IPS-NIHi11 (cell line): ENCODE measurements around the gene TFB2M.

Experiments
- DNase-seq: peaks from one replicate; pipeline ENCODE4 v3.0.0; 2012; ENCODE audit warnings: mixed read lengths, low spot score

The TFB2M gene

GRCh38 chr1:246552110-246552509 is 14.0 kb downstream of the TFB2M start:
- no peak for DNase-seq

GRCh38 chr1:246550402-246550801 is 15.7 kb downstream of the TFB2M start:
- no peak for DNase-seq

GRCh38 chr1:246549665-246550064 is 16.4 kb downstream of the TFB2M start:
- DNase-seq, result no peak

GRCh38 chr1:246544001-246544400 is 22.1 kb downstream of the TFB2M start:
- DNase-seq, result no peak

- DNase-seq, result no peak
Measured at GRCh38 chr1:246540738-246541491, 25.1 kb downstream of the TFB2M start.

- DNase-seq, result no peak
Measured at GRCh38 chr1:246537887-246538286, 28.2 kb downstream of the TFB2M start.

GRCh38 chr1:246537441-246537840 is 28.6 kb downstream of the TFB2M start:
- no peak for DNase-seq

- DNase-seq, result no peak
Measured at GRCh38 chr1:246534114-246534513, 31.9 kb downstream of the TFB2M start.

GRCh38 chr1:246533371-246533905 is 32.6 kb downstream of the TFB2M start:
- DNase-seq, result no peak

- DNase-seq, result no peak
Measured at GRCh38 chr1:246532519-246532918, 33.5 kb downstream of the TFB2M start.

GRCh38 chr1:246530482-246530881 is 35.6 kb downstream of the TFB2M start:
- DNase-seq, result no peak

- no peak for DNase-seq
Measured at GRCh38 chr1:246528933-246529731, 36.9 kb downstream of the TFB2M start.

- DNase-seq, result no peak
Measured at GRCh38 chr1:246527402-246528088, 38.5 kb downstream of the TFB2M start.

- DNase-seq, result no peak
Measured at GRCh38 chr1:246526915-246527314, 39.1 kb downstream of the TFB2M start.

GRCh38 chr1:246526380-246526779 is 39.7 kb downstream of the TFB2M start:
- no peak for DNase-seq

GRCh38 chr1:246519514-246519913 is 46.5 kb downstream of the TFB2M start:
- DNase-seq, result no peak

GRCh38 chr1:246518456-246519205 is 47.4 kb downstream of the TFB2M start:
- DNase-seq, result no peak

- DNase-seq, result no peak
Measured at GRCh38 chr1:246517391-246517790, 48.7 kb downstream of the TFB2M start.

GRCh38 chr1:246516126-246516525 is 49.9 kb downstream of the TFB2M start:
- DNase-seq, result no peak

GRCh38 chr1:246515390-246516005 is 50.6 kb downstream of the TFB2M start:
- no peak for DNase-seq

GRCh38 chr1:246513619-246514343 is 52.3 kb downstream of the TFB2M start:
- no peak for DNase-seq
